Activated T-cell treated with anti-CD3 and anti-CD28 coated beads, Interleukin-2, amount 50 U/mL, for 4 hours (primary cell): ENCODE results near the gene ISG20. TPM values are rescaled to one million over a fixed set of nuclear protein-coding genes. Genes with fewer than 3 reads are reported as not detected.
A peak's percentile ranks its signal among the peaks of the same experiment; 100 is the strongest.

Experiments
- ATAC-seq, 2 donors: fragments of 200-7000 bp; cut with Tn5 transposase; one replicate each; pipeline ENCODE4 v1.10.0; 2021
- DNase-seq: peaks from one replicate; pipeline ENCODE4 v3.0.0-alpha.2; 2020
- H3K27me3 Mint-ChIP-seq: one replicate; pipeline ENCODE4 v1.8.0; 2021; ENCODE audit warnings: low read depth, mixed read lengths
- H3K36me3 Mint-ChIP-seq: one replicate; pipeline ENCODE4 v1.8.0; 2022; ENCODE audit warnings: mixed read lengths; ENCODE audit not compliant: insufficient read depth
- H3K4me1 Mint-ChIP-seq: one replicate; pipeline ENCODE4 v1.8.0; 2021; ENCODE audit warnings: low read depth, mixed read lengths
- H3K4me3 Mint-ChIP-seq: one replicate; pipeline ENCODE4 v1.8.0; 2021; ENCODE audit warnings: mild to moderate bottlenecking, moderate library complexity, mixed read lengths
- H3K9me3 Mint-ChIP-seq: one replicate; pipeline ENCODE4 v1.8.0; 2021; ENCODE audit warnings: mixed read lengths
- total RNA-seq, 3 donors: library from RNA; stranded (reverse); gene quantifications; one replicate each; pipeline ENCODE4 v1.2.1, GENCODE V29; 2021

ISG20 gene
- total RNA-seq, 3 donors from 2014 or later, result 26.8 to 37.8 (median 27.7) TPM

GRCh38 chr15:88649753-88650551 lies 11.1 kb downstream of the ISG20 start:
- Mint-ChIP-seq H3K4me3 (peak overlapping the region; percentile 70), H3K27me3 (no peaks in the 10 kb centered on the region), H3K9me3 (no peaks in the 10 kb centered on the region), H3K4me1 (peaks cover 82% of the 10 kb centered on the region), H3K36me3 (peaks cover 32% of the 10 kb centered on the region)
- DNase-seq, result no peak
- no peak for ATAC-seq

- peaks cover 29% of the 10 kb centered on the region for H3K36me3 Mint-ChIP-seq
- no peaks in the 10 kb centered on the region for H3K9me3 Mint-ChIP-seq
- H3K4me1 Mint-ChIP-seq, result peaks cover 82% of the 10 kb centered on the region
- H3K4me3 Mint-ChIP-seq, result no peak overlapping the region
- H3K27me3 Mint-ChIP-seq, result no peaks in the 10 kb centered on the region
- ATAC-seq, result no peak
- no peak for DNase-seq
These were observed 11.7 kb downstream of the ISG20 start for GRCh38 chr15:88650556-88650955.

GRCh38 chr15:88651136-88651732 lies 12.4 kb downstream of the ISG20 start:
- DNase-seq (no peak), ATAC-seq (no peak)
- no peak overlapping the region for H3K4me3 Mint-ChIP-seq
- peaks cover 81% of the 10 kb centered on the region for H3K4me1 Mint-ChIP-seq
- H3K27me3 Mint-ChIP-seq, result no peaks in the 10 kb centered on the region
- peaks cover 22% of the 10 kb centered on the region for H3K36me3 Mint-ChIP-seq
- no peaks in the 10 kb centered on the region for H3K9me3 Mint-ChIP-seq

GRCh38 chr15:88651971-88652370 lies 13.2 kb downstream of the ISG20 start:
- H3K27me3 Mint-ChIP-seq, result no peaks in the 10 kb centered on the region
- H3K36me3 Mint-ChIP-seq, result peaks cover 19% of the 10 kb centered on the region
- ATAC-seq, result no peak
- no peak for DNase-seq
- H3K4me1 Mint-ChIP-seq, result peaks cover 81% of the 10 kb centered on the region
- H3K4me3 Mint-ChIP-seq, result no peak overlapping the region
- no peaks in the 10 kb centered on the region for H3K9me3 Mint-ChIP-seq

GRCh38 chr15:88652456-88653199 lies 13.8 kb downstream of the ISG20 start:
- H3K36me3 Mint-ChIP-seq, result peaks cover 17% of the 10 kb centered on the region
- no peaks in the 10 kb centered on the region for H3K9me3 Mint-ChIP-seq
- H3K4me1 Mint-ChIP-seq, result peaks cover 81% of the 10 kb centered on the region
- no peaks in the 10 kb centered on the region for H3K27me3 Mint-ChIP-seq
- DNase-seq (no peak), ATAC-seq (no peak)
- no peak overlapping the region for H3K4me3 Mint-ChIP-seq

GRCh38 chr15:88653200-88654064 lies 14.6 kb downstream of the ISG20 start:
- no peak overlapping the region for H3K4me3 Mint-ChIP-seq
- no peak for ATAC-seq
- peaks cover 17% of the 10 kb centered on the region for H3K36me3 Mint-ChIP-seq
- H3K4me1 Mint-ChIP-seq, result peaks cover 80% of the 10 kb centered on the region
- DNase-seq, result no peak
- H3K9me3 Mint-ChIP-seq, result no peaks in the 10 kb centered on the region
- H3K27me3 Mint-ChIP-seq, result no peaks in the 10 kb centered on the region

GRCh38 chr15:88654430-88655102 lies 15.8 kb downstream of the ISG20 start:
- no peak for ATAC-seq
- Mint-ChIP-seq H3K4me3 (no peak overlapping the region), H3K9me3 (no peaks in the 10 kb centered on the region), H3K27me3 (no peaks in the 10 kb centered on the region), H3K36me3 (peaks cover 12% of the 10 kb centered on the region), H3K4me1 (peaks cover 79% of the 10 kb centered on the region)
- no peak for DNase-seq

GRCh38 chr15:88655103-88655553 lies 16.3 kb downstream of the ISG20 start:
- Mint-ChIP-seq H3K27me3 (no peaks in the 10 kb centered on the region), H3K36me3 (peaks cover 12% of the 10 kb centered on the region), H3K4me1 (peaks cover 78% of the 10 kb centered on the region), H3K9me3 (no peaks in the 10 kb centered on the region), H3K4me3 (no peak overlapping the region)
- DNase-seq (no peak), ATAC-seq (no peak)

- peak in 1 of 2 donors; percentile 23 for ATAC-seq
- H3K4me3 Mint-ChIP-seq, result no peak overlapping the region
- H3K36me3 Mint-ChIP-seq, result peaks cover 12% of the 10 kb centered on the region
- no peak for DNase-seq
- no peaks in the 10 kb centered on the region for H3K9me3 Mint-ChIP-seq
- no peaks in the 10 kb centered on the region for H3K27me3 Mint-ChIP-seq
- peaks cover 77% of the 10 kb centered on the region for H3K4me1 Mint-ChIP-seq
These were observed 17.1 kb downstream of the ISG20 start for GRCh38 chr15:88655800-88656488.

GRCh38 chr15:88656760-88657221 lies 18.0 kb downstream of the ISG20 start:
- ATAC-seq (peak; percentile 14 to 16), DNase-seq (no peak)
- peaks cover 4% of the 10 kb centered on the region for H3K36me3 Mint-ChIP-seq

GRCh38 chr15:88657326-88658069 lies 18.7 kb downstream of the ISG20 start:
- Mint-ChIP-seq H3K36me3 (peaks cover 4% of the 10 kb centered on the region), H3K4me1 (peaks cover 69% of the 10 kb centered on the region), H3K9me3 (no peaks in the 10 kb centered on the region), H3K27me3 (no peaks in the 10 kb centered on the region), H3K4me3 (no peak overlapping the region)
- DNase-seq (no peak), ATAC-seq (no peak)

More at GRCh38 chr15:88656760-88657221, 18.0 kb downstream of the ISG20 start:
- H3K9me3 Mint-ChIP-seq, result no peaks in the 10 kb centered on the region
- no peaks in the 10 kb centered on the region for H3K27me3 Mint-ChIP-seq
- peaks cover 72% of the 10 kb centered on the region for H3K4me1 Mint-ChIP-seq
- H3K4me3 Mint-ChIP-seq, result no peak overlapping the region
